Measurements from ENCODE around the gene SNX27. TPM values are rescaled to one million over a fixed set of nuclear protein-coding genes. Genes with fewer than 3 reads are reported as not detected.

SNX27 gene
- total RNA-seq: 13.7 and 16.5 TPM in 2 replicates

GRCh38 chr1:151611832-151612500 is at the start of gene SNX27:
TSS of gene SNX27 (plus strand) at chr1:151612050. CDS start at chr1:151612202, 152 bp downstream.

GRCh38 chr1:151716771-151717631 is 105.2 kb downstream of the SNX27 start, which contains the start of gene CELF3:
TSS of gene CELF3 (minus strand) at chr1:151716803. CDS start at chr1:151716020, 783 bp downstream.

GRCh38 chr1:151720974-151721787 is 109.3 kb downstream of the SNX27 start, which contains the start of gene RIIAD1:
TSS of gene RIIAD1 (plus strand) at chr1:151721522. CDS start at chr1:151721537, 15 bp downstream.

Other genes with a start within 250 kb of the SNX27 start
- 6.0 and 18.1 TPM in 2 replicates for gene SELENBP1, start 239.3 kb upstream of the SNX27 start, total RNA-seq
- gene PSMB4, start 212.5 kb upstream of the SNX27 start, total RNA-seq: 304 and 370 TPM in 2 replicates
- 20.4 and 29.9 TPM in 2 replicates for gene POGZ, start 152.6 kb upstream of the SNX27 start, total RNA-seq
- gene CGN, start 100.7 kb upstream of the SNX27 start, total RNA-seq: 2.0 and 5.2 TPM in 2 replicates
- gene TUFT1, start 71.7 kb upstream of the SNX27 start, total RNA-seq: 35.0 and 40.1 TPM in 2 replicates
- gene CELF3, start 104.8 kb downstream of the SNX27 start, total RNA-seq: not detected in 2 replicates
- not detected in 2 replicates for gene RIIAD1, start 109.5 kb downstream of the SNX27 start, total RNA-seq
- 70.4 and 113 TPM in 2 replicates for gene MRPL9, start 151.4 kb downstream of the SNX27 start, total RNA-seq
- 3.2 and 4.9 TPM in 2 replicates for gene TDRKH, start 178.4 kb downstream of the SNX27 start, total RNA-seq
- gene LINGO4, start 193.4 kb downstream of the SNX27 start, total RNA-seq: not detected in 2 replicates
- under 0.01 TPM in 1 of 2 replicates, not detected in the other for gene RORC, start 219.8 kb downstream of the SNX27 start, total RNA-seq
- 0.16 and 0.89 TPM in 2 replicates for gene C2CD4D, start 227.8 kb downstream of the SNX27 start, total RNA-seq
- not detected in 2 replicates for gene THEM5, start 241.7 kb downstream of the SNX27 start, total RNA-seq